Measurements from ENCODE around the gene CACNA1A. TPM values are rescaled to one million over a fixed set of nuclear protein-coding genes. Genes with fewer than 3 reads are reported as not detected.

CACNA1A gene
- total RNA-seq, 2 experiments from 2014 or later, result 0.19 to 0.78 TPM

GRCh38 chr19:13493516-13494310 lies 12.6 kb downstream of the CACNA1A start:
- ChIA-PET POLR2A (no interaction called here), CTCF (ENCODE audit: unreplicated experiment) (interaction anchor here (0.5 kb wide), 1 partner anchor 145 kb away, joined by 4 read pairs; no protein-coding TSS in a partner anchor)
- Histone ChIP-seq H3K4me3 (ENCODE audit: low read depth, low read length, poor library complexity, severe bottlenecking) (no peak overlapping the region), H3K36me3 (ENCODE audit: insufficient read depth, low read length) (no peaks in the 10 kb centered on the region), H3K9me3 (ENCODE audit: low read length) (no peaks in the 10 kb centered on the region), H4K20me1 (ENCODE audit: insufficient read depth, low read length) (no peaks in the 10 kb centered on the region), H3K27ac (ENCODE audit: low read depth, low read length, poor library complexity, severe bottlenecking) (no peak overlapping the region), H3K4me2 (ENCODE audit: low read length) (no peak overlapping the region), H3K4me1 (ENCODE audit: insufficient read depth, low read length, poor library complexity, severe bottlenecking) (no peaks in the 10 kb centered on the region), H3K9me2 (ENCODE audit: insufficient read depth, low read length) (no peaks in the 10 kb centered on the region), H2AFZ (ENCODE audit: low read length) (no peak overlapping the region), H3K79me2 (ENCODE audit: insufficient read depth, low read depth, low read length) (no peaks in the 10 kb centered on the region)
- BruUV-seq (replicated peaks), result no TSS peak
- intact Hi-C loops (cut with micrococcal nuclease; ENCODE audit: unreplicated experiment), result no loop called here
- TF ChIP-seq EZH2phosphoT487 (IDR thresholded peaks at IDR 0.05; ENCODE audit: borderline replicate concordance, low read depth, low read length) (no peak), CTCF (conservative IDR thresholded peaks at IDR 0.05; ENCODE audit: low read length) (no peak)
- no peak for DNase-seq (ENCODE audit: low spot score)

GRCh38 chr19:13492128-13492527 lies 14.2 kb downstream of the CACNA1A start:
- no peaks in the 10 kb centered on the region for H4K20me1 ChIP-seq (ENCODE audit: insufficient read depth, low read length)
- no peak overlapping the region for H3K27ac ChIP-seq (ENCODE audit: low read depth, low read length, poor library complexity, severe bottlenecking)
- no peaks in the 10 kb centered on the region for H3K9me2 ChIP-seq (ENCODE audit: insufficient read depth, low read length)
- no peaks in the 10 kb centered on the region for H3K36me3 ChIP-seq (ENCODE audit: insufficient read depth, low read length)
- TF ChIP-seq CTCF (conservative IDR thresholded peaks at IDR 0.05; ENCODE audit: low read length) (no peak), EZH2phosphoT487 (IDR thresholded peaks at IDR 0.05; ENCODE audit: borderline replicate concordance, low read depth, low read length) (no peak)
- POLR2A ChIA-PET, result no interaction called here
- H3K4me1 ChIP-seq (ENCODE audit: insufficient read depth, low read length, poor library complexity, severe bottlenecking), result no peaks in the 10 kb centered on the region
- intact Hi-C loops (cut with micrococcal nuclease; ENCODE audit: unreplicated experiment), result no loop called here
- no peak overlapping the region for H3K4me2 ChIP-seq (ENCODE audit: low read length)
- H2AFZ ChIP-seq (ENCODE audit: low read length), result no peak overlapping the region
- no peak for DNase-seq (ENCODE audit: low spot score)
- no peaks in the 10 kb centered on the region for H3K79me2 ChIP-seq (ENCODE audit: insufficient read depth, low read depth, low read length)
- BruUV-seq (replicated peaks), result no TSS peak
- no peaks in the 10 kb centered on the region for H3K9me3 ChIP-seq (ENCODE audit: low read length)
- H3K4me3 ChIP-seq (ENCODE audit: low read depth, low read length, poor library complexity, severe bottlenecking), result no peak overlapping the region
- CTCF ChIA-PET (ENCODE audit: unreplicated experiment), result no interaction called here

GRCh38 chr19:13487985-13488384 lies 18.3 kb downstream of the CACNA1A start:
- ChIA-PET CTCF (ENCODE audit: unreplicated experiment) (no interaction called here), POLR2A (no interaction called here)
- Histone ChIP-seq H4K20me1 (ENCODE audit: insufficient read depth, low read length) (no peaks in the 10 kb centered on the region), H3K36me3 (ENCODE audit: insufficient read depth, low read length) (no peaks in the 10 kb centered on the region), H3K9me2 (ENCODE audit: insufficient read depth, low read length) (no peaks in the 10 kb centered on the region), H3K4me3 (ENCODE audit: low read depth, low read length, poor library complexity, severe bottlenecking) (no peak overlapping the region), H3K4me1 (ENCODE audit: insufficient read depth, low read length, poor library complexity, severe bottlenecking) (no peaks in the 10 kb centered on the region), H3K79me2 (ENCODE audit: insufficient read depth, low read depth, low read length) (no peaks in the 10 kb centered on the region), H3K9me3 (ENCODE audit: low read length) (peaks cover 7% of the 10 kb centered on the region; the same call in 1 of the 2 replicates), H3K27ac (ENCODE audit: low read depth, low read length, poor library complexity, severe bottlenecking) (no peak overlapping the region), H2AFZ (ENCODE audit: low read length) (no peak overlapping the region), H3K4me2 (ENCODE audit: low read length) (no peak overlapping the region)
- no peak for TF ChIP-seq EZH2phosphoT487 (IDR thresholded peaks at IDR 0.05; ENCODE audit: borderline replicate concordance, low read depth, low read length)
- no peak for TF ChIP-seq CTCF (conservative IDR thresholded peaks at IDR 0.05; ENCODE audit: low read length)
- no peak for DNase-seq (ENCODE audit: low spot score)
- BruUV-seq (replicated peaks), result no TSS peak
- intact Hi-C loops (cut with micrococcal nuclease; ENCODE audit: unreplicated experiment), result no loop called here
